Neuronal stem cell (in vitro differentiated cells): Measurements from ENCODE around the gene TMEM62.
"Not testable (repeated sequence)": the region's sequence is repeated elsewhere in the genome, so short reads cannot be mapped to it uniquely, and the experiment has no call there.

ENCODE experiments used
- DNase-seq: peaks from one replicate; pipeline ENCODE4 v3.0.0-alpha.2; 2013; ENCODE audit warnings: low spot score
- H2AFZ ChIP-seq: one replicate; pipeline ENCODE4 v1.6.1; 2013; ENCODE audit warnings: mild to moderate bottlenecking, low read length, inconsistent platforms
- H2AK5ac ChIP-seq: 2 replicates; pipeline ENCODE4 v1.6.1; 2013; ENCODE audit warnings: low read depth, mild to moderate bottlenecking, inconsistent platforms, low read length, moderate library complexity, mixed read lengths
- H2BK120ac ChIP-seq: 2 replicates; pipeline ENCODE4 v1.6.1; 2013; ENCODE audit warnings: low read depth, mild to moderate bottlenecking, inconsistent platforms, low read length, moderate library complexity, mixed read lengths
- H2BK12ac ChIP-seq: one replicate; pipeline ENCODE4 v1.6.1; 2013; ENCODE audit warnings: low read length, inconsistent platforms
- H2BK15ac ChIP-seq: 2 replicates; pipeline ENCODE4 v1.6.1; 2013; ENCODE audit warnings: mild to moderate bottlenecking, low read length, inconsistent platforms, mixed read lengths
- H2BK5ac ChIP-seq: one replicate; pipeline ENCODE4 v1.6.1; 2013; ENCODE audit warnings: inconsistent platforms, mild to moderate bottlenecking, low read length, moderate library complexity
- H3K14ac ChIP-seq: one replicate; pipeline ENCODE4 v1.6.1; 2013; ENCODE audit warnings: low read length, inconsistent platforms
- H3K18ac ChIP-seq: 2 replicates; pipeline ENCODE4 v1.6.1; 2013; ENCODE audit warnings: low read length, inconsistent platforms
- H3K23ac ChIP-seq: 2 replicates; pipeline ENCODE4 v1.6.1; 2013; ENCODE audit warnings: low read depth, mild to moderate bottlenecking, mixed read lengths, low read length, inconsistent platforms; ENCODE audit not compliant: poor library complexity
- H3K27ac ChIP-seq: replicated peaks from 3 replicates; pipeline ENCODE4 v1.5.1; 2013; ENCODE audit warnings: low read length, inconsistent platforms
- H3K27me3 ChIP-seq, 3 experiments: 2 replicates each; pipeline ENCODE4 v1.6.1; 2013; ENCODE audit warnings: low read length in 3 of 3, mild to moderate bottlenecking in 2 of 3, inconsistent platforms in 1 of 3, low read depth in 1 of 3, mixed read lengths in 1 of 3, moderate library complexity in 1 of 3; ENCODE audit not compliant: control insufficient read depth in 3 of 3, insufficient read depth in 3 of 3
- H3K36me3 ChIP-seq, 2 donors: replicated peaks in 1 of 2; 2 replicates each; pipeline ENCODE4 v1.6.1; 2013; ENCODE audit warnings: low read length in 2 of 2; ENCODE audit not compliant: control insufficient read depth in 2 of 2, insufficient read depth in 2 of 2
- H3K4ac ChIP-seq: 2 replicates; pipeline ENCODE4 v1.6.1; 2013; ENCODE audit warnings: inconsistent platforms, mild to moderate bottlenecking, low read length, moderate library complexity
- H3K4me1 ChIP-seq, 2 donors: 1 replicate in 1 of 2; 2 replicates in 1 of 2; pipeline ENCODE4 v1.6.1; 2013; ENCODE audit warnings: low read length in 2 of 2, low read depth in 1 of 2; ENCODE audit not compliant: control insufficient read depth in 2 of 2, insufficient read depth in 1 of 2
- H3K4me2 ChIP-seq: one replicate; pipeline ENCODE4 v1.6.1; 2013; ENCODE audit warnings: mild to moderate bottlenecking, low read length, inconsistent platforms; ENCODE audit not compliant: insufficient read depth, poor library complexity, severe bottlenecking
- H3K4me3 ChIP-seq, 2 donors: 2 replicates each; pipeline ENCODE4 v1.5.1; 2013; ENCODE audit warnings: low read length in 2 of 2, mild to moderate bottlenecking in 2 of 2, inconsistent platforms in 1 of 2, moderate library complexity in 1 of 2
- H3K79me1 ChIP-seq: one replicate; pipeline ENCODE4 v1.6.1; 2013; ENCODE audit warnings: low read depth, mild to moderate bottlenecking, inconsistent platforms, low read length, moderate library complexity
- H3K9ac ChIP-seq: one replicate; pipeline ENCODE4 v1.6.1; 2013; ENCODE audit warnings: mild to moderate bottlenecking, low read depth, low read length, inconsistent platforms; ENCODE audit not compliant: poor library complexity
- H3K9me3 ChIP-seq, 2 donors: replicated peaks in 1 of 2; 2 replicates each; pipeline versions ENCODE3 to v1.6.1; 2013; ENCODE audit warnings: low read length in 2 of 2, mild to moderate bottlenecking in 2 of 2, inconsistent platforms in 1 of 2, low read depth in 1 of 2, mixed read lengths in 1 of 2, moderate library complexity in 1 of 2; ENCODE audit not compliant: control insufficient read depth in 2 of 2, insufficient read depth in 1 of 2
- H4K8ac ChIP-seq: one replicate; pipeline ENCODE4 v1.6.1; 2013; ENCODE audit warnings: low read depth, mild to moderate bottlenecking, inconsistent platforms, low read length, moderate library complexity
- H4K91ac ChIP-seq: one replicate; pipeline ENCODE4 v1.6.1; 2013; ENCODE audit warnings: low read length, low read depth, mild to moderate bottlenecking, inconsistent platforms; ENCODE audit not compliant: poor library complexity
- WGBS, 2 donors: extraction: QIAGEN DNeasy Blood & Tissue Kit; methylation state at CpG; one replicate each; pipeline ENCODE4 v1.1.7; 2013; ENCODE audit warnings: missing lambda C conversion rate in 2 of 2, mixed read lengths in 1 of 2; ENCODE audit not compliant: insufficient read length in 2 of 2, insufficient replicate concordance in 1 of 2; ENCODE audit errors: extremely low coverage in 2 of 2; 5-methylcytosine and 5-hydroxymethylcytosine counted together

Gene TMEM62

DNA sequence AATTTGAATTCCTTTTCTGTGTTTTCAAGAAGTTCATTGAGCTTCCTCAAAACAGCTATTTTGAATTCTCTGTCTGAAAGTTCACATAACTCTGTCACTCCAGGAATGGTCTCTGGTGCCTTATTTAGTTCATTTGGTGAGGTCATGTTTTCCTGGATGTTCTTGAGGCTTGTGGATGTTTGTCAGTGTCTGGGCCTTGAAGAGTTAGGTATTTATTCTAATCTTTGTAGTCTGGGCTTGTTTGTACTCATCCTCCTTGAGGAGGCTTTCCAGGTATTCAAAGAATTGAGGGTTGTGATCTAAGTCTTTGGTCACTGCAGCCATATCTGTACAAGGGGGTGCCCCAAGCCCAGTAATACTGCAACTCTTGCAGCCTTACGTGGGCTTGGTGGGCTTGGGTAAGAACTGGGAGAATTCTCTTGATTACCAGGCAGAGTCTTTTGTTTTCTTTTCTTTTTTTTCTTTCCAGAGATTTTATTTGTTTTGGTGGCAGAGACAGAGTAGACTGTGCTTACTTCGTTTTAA is 32.5 kb downstream of the TMEM62 start:
- no peak overlapping the region for H2BK120ac ChIP-seq
- H3K4me1 ChIP-seq = no peaks in the 10 kb centered on the region
- no CpG with 5 or more reads among the region's 2 CpGs for WGBS, 2 donors
- H2BK12ac ChIP-seq = no peak overlapping the region
- H3K9ac ChIP-seq = no peak overlapping the region
- H3K4me3 ChIP-seq = no peak overlapping the region
- no peak overlapping the region for H3K23ac ChIP-seq
- H3K18ac ChIP-seq = no peak overlapping the region
- H3K36me3 ChIP-seq = peaks cover 0 to 54% of the 10 kb centered on the region in 2 donors
- peaks cover 0 to 3% of the 10 kb centered on the region in 2 donors for H3K9me3 ChIP-seq
- no peak overlapping the region for H3K4ac ChIP-seq
- H2BK15ac ChIP-seq = no peak overlapping the region
- no peak overlapping the region for H3K14ac ChIP-seq
- no peak overlapping the region for H4K8ac ChIP-seq
- H3K27me3 ChIP-seq = no peaks in the 10 kb centered on the region
- no peak overlapping the region for H2AFZ ChIP-seq
- no peak overlapping the region for H4K91ac ChIP-seq
- no peak for DNase-seq
- no peak overlapping the region for H2AK5ac ChIP-seq
- H3K4me2 ChIP-seq = no peak overlapping the region
- H3K79me1 ChIP-seq = no peaks in the 10 kb centered on the region
- no peak overlapping the region for H3K27ac ChIP-seq
- no peak overlapping the region for H2BK5ac ChIP-seq

DNA sequence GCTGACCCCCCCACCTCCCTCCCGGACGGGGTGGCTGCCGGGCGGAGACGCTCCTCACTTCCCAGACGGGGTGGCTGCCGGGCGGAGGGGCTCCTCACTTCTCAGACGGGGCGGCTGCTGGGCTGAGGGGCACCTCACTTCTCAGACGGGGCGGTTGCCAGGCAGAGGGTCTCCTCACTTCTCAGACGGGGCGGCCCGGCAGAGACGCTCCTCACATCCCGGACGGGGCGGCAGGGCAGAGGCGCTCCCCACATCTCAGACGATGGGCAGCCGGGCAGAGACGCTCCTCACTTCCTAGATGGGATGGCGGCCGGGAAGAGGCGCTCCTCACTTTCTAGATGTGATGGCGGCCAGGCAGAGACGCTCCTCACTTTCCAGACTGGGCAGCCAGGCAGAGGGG is 33.9 kb downstream of the TMEM62 start:
- not testable (repeated sequence) for H2BK12ac ChIP-seq, H3K27ac ChIP-seq, H2BK5ac ChIP-seq, H3K79me1 ChIP-seq, H3K4me3 ChIP-seq, H3K4me1 ChIP-seq, DNase-seq, H4K91ac ChIP-seq, H2BK120ac ChIP-seq, H3K4ac ChIP-seq, H3K27me3 ChIP-seq, H3K23ac ChIP-seq, H2AK5ac ChIP-seq, H3K9ac ChIP-seq, H4K8ac ChIP-seq, H3K18ac ChIP-seq, H2BK15ac ChIP-seq, H3K14ac ChIP-seq, H2AFZ ChIP-seq, H3K4me2 ChIP-seq
- WGBS, 2 donors = no CpG with 5 or more reads among the region's 28 CpGs
- Histone ChIP-seq H3K36me3 (peaks cover 0 to 51% of the 10 kb centered on the region in 2 donors), H3K9me3 (peaks cover 0 to 11% of the 10 kb centered on the region in 2 donors)

DNA sequence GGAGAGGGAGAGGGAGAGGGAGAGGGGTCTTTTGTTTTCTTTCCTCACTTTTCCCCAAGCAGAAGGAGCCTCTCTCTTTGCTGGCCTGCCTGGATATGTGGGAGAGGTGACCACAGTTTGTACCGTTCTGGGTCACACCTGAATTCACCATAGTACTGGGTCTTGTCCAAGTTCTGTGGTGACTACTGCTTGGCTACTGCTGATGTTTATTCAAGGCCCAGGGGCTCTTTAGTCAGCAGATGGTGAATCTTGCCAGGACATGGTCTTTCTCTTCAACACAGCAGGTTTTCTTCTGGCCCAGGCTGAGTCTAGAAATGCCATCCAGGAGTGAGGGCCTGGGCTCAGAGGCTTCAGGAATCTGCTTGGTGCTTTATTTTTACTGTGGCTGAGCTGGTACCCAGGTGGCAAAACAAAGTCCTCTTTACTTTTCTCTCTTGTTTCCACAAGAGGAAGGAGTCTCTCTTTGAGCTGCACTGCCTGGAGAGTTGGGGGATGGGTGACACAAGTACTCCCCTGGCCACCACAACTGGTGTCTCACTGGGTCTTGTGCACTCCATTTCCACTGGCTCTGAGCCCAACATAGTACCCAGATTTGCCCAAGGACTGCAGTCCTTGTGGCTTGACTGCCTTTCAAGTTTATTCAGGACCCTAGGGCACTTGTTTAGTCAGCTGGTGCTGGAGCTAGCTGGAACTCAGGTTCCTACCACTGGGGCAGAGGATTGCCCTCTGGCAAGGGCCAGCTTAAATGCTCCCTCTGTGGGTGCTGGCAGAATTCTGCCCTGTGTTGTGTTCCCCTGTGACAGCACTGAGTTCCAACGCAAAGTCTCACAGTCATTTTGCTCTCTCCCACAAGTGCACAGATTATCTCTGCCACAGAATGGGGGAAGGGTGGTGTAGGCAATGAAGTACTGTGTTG is 35.1 kb downstream of the TMEM62 start:
- Histone ChIP-seq H3K23ac (no peak overlapping the region), H3K14ac (no peak overlapping the region), H3K79me1 (no peaks in the 10 kb centered on the region), H3K27me3 (no peaks in the 10 kb centered on the region), H3K4me3 (peak overlapping the region in 1 of 2 donors; percentile 29), H3K9me3 (peaks cover 0 to 13% of the 10 kb centered on the region in 2 donors), H4K8ac (no peak overlapping the region), H2BK120ac (no peak overlapping the region), H2BK15ac (no peak overlapping the region), H3K4me2 (no peak overlapping the region), H2AFZ (no peak overlapping the region), H2BK12ac (no peak overlapping the region), H3K27ac (no peak overlapping the region), H2AK5ac (no peak overlapping the region), H3K36me3 (peaks cover 0 to 44% of the 10 kb centered on the region in 2 donors), H4K91ac (no peak overlapping the region), H2BK5ac (no peak overlapping the region), H3K4me1 (no peaks in the 10 kb centered on the region), H3K4ac (no peak overlapping the region), H3K9ac (no peak overlapping the region), H3K18ac (no peak overlapping the region)
- no peak for DNase-seq
- no CpG with 5 or more reads among the region's 2 CpGs for WGBS, 2 donors

DNA sequence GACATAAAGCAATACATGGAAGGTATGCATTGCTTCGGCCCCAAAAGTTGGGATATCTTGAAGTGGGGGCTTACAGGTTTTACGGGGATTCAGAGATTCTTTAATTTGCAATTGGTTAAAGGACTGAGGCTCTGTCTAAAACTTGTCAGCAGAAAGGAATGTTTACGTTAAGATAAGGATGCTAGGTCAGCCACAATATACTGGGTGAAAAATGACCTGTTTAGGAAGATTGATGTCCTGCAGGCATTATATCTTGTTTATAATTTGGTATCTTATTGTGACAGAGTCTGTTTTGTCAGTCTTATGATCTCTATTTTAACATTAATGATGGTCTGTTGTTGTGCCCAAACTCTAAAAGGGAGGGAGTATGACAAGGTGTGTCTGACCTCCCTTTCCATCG is 36.5 kb downstream of the TMEM62 start:
- no peak overlapping the region for H3K4ac ChIP-seq
- H3K36me3 ChIP-seq = peaks cover 0 to 48% of the 10 kb centered on the region in 2 donors
- no peak overlapping the region for H4K91ac ChIP-seq
- WGBS, 2 donors = no CpG with 5 or more reads among the region's 4 CpGs
- H3K4me2 ChIP-seq = no peak overlapping the region
- H3K18ac ChIP-seq = no peak overlapping the region
- H3K4me1 ChIP-seq = no peaks in the 10 kb centered on the region
- H3K9me3 ChIP-seq = peaks cover 0 to 23% of the 10 kb centered on the region in 2 donors
- H2BK5ac ChIP-seq = no peak overlapping the region
- H2AK5ac ChIP-seq = no peak overlapping the region
- H2BK120ac ChIP-seq = no peak overlapping the region
- no peak overlapping the region for H3K4me3 ChIP-seq
- H4K8ac ChIP-seq = no peak overlapping the region
- H3K23ac ChIP-seq = no peak overlapping the region
- no peak overlapping the region for H2BK15ac ChIP-seq
- no peak overlapping the region for H3K9ac ChIP-seq
- H3K27me3 ChIP-seq = no peaks in the 10 kb centered on the region
- no peak overlapping the region for H2AFZ ChIP-seq
- no peak overlapping the region for H3K27ac ChIP-seq
- H3K79me1 ChIP-seq = no peaks in the 10 kb centered on the region
- no peak overlapping the region for H2BK12ac ChIP-seq
- no peak overlapping the region for H3K14ac ChIP-seq
- no peak for DNase-seq
